HEK293 (cell line): ENCODE data around the gene NFAT5.

Experiments
- BCL11A ChIP-seq: fragments of 450-650 bp; formaldehyde crosslinking; IDR thresholded peaks from 2 replicates; pipeline ENCODE4 v1.5.1; 2016; ENCODE audit warnings: low read depth, missing biosample characterization, missing genetic modification characterization
- GLIS2 ChIP-seq: fragments of 450-650 bp; formaldehyde crosslinking; IDR thresholded peaks from 2 replicates; pipeline ENCODE4 v1.5.1; 2016; ENCODE audit warnings: missing biosample characterization, missing genetic modification characterization
- ZBTB8A ChIP-seq: fragments of 450-650 bp; formaldehyde crosslinking; IDR thresholded peaks from 2 replicates; pipeline ENCODE4 v1.5.1; 2016; ENCODE audit warnings: missing biosample characterization, missing genetic modification characterization
- ZNF10 ChIP-seq: fragments of 450-650 bp; formaldehyde crosslinking; IDR thresholded peaks from 2 replicates; pipeline ENCODE4 v1.5.1; 2017; ENCODE audit warnings: missing biosample characterization, missing genetic modification characterization
- ZNF155 ChIP-seq: fragments of 450-650 bp; formaldehyde crosslinking; IDR thresholded peaks from 2 replicates; pipeline ENCODE4 v1.5.1; 2016; ENCODE audit warnings: missing biosample characterization, missing genetic modification characterization
- ZNF221 ChIP-seq: fragments of 450-650 bp; formaldehyde crosslinking; IDR thresholded peaks from 2 replicates; pipeline ENCODE4 v1.5.1; 2017; ENCODE audit warnings: missing biosample characterization, missing genetic modification characterization, borderline replicate concordance
- ZNF23 ChIP-seq: fragments of 450-650 bp; formaldehyde crosslinking; IDR thresholded peaks from 2 replicates; pipeline ENCODE4 v1.5.1; 2016; ENCODE audit warnings: missing biosample characterization, missing genetic modification characterization, borderline replicate concordance
- ZNF324 ChIP-seq: fragments of 450-650 bp; formaldehyde crosslinking; IDR thresholded peaks from 2 replicates; pipeline ENCODE4 v1.5.1; 2016; ENCODE audit warnings: missing biosample characterization, missing genetic modification characterization
- ZNF394 ChIP-seq: fragments of 450-650 bp; formaldehyde crosslinking; IDR thresholded peaks from 2 replicates; pipeline ENCODE4 v1.5.1; 2016; ENCODE audit warnings: missing biosample characterization, missing genetic modification characterization, mild to moderate bottlenecking, moderate library complexity, borderline replicate concordance
- ZNF473 ChIP-seq: fragments of 450-650 bp; formaldehyde crosslinking; IDR thresholded peaks from 2 replicates; pipeline ENCODE4 v1.5.1; 2017; ENCODE audit warnings: missing biosample characterization, missing genetic modification characterization
- ZNF747 ChIP-seq: fragments of 450-650 bp; formaldehyde crosslinking; IDR thresholded peaks from 2 replicates; pipeline ENCODE4 v1.5.1; 2016; ENCODE audit warnings: missing biosample characterization, missing genetic modification characterization
- TF ChIP-seq, protein P1 (sequence below): fragments of 450-650 bp; formaldehyde crosslinking; IDR thresholded peaks from 2 replicates; pipeline ENCODE4 v1.5.1; 2016; ENCODE audit warnings: missing biosample characterization, missing genetic modification characterization
- TF ChIP-seq, protein P2 (sequence below): fragments of 450-650 bp; formaldehyde crosslinking; IDR thresholded peaks from 2 replicates; pipeline ENCODE4 v1.5.1; 2017; ENCODE audit warnings: missing biosample characterization, mild to moderate bottlenecking, missing genetic modification characterization, moderate library complexity

- TF ChIP-seq BCL11A (tag by site-specific recombination) (no peak), ZNF23 (tag by site-specific recombination) (no peak), ZNF155 (tag by site-specific recombination) (no peak), ZBTB8A (no peak), ZNF394 (no peak), ZNF473 (tag by site-specific recombination) (no peak), ZNF10 (tag by site-specific recombination) (no peak), ZNF747 (no peak), GLIS2 (tag by site-specific recombination) (no peak), ZNF324 (tag by site-specific recombination) (no peak), ZNF221 (tag by site-specific recombination) (no peak)
- TF ChIP-seq, protein P1, sequence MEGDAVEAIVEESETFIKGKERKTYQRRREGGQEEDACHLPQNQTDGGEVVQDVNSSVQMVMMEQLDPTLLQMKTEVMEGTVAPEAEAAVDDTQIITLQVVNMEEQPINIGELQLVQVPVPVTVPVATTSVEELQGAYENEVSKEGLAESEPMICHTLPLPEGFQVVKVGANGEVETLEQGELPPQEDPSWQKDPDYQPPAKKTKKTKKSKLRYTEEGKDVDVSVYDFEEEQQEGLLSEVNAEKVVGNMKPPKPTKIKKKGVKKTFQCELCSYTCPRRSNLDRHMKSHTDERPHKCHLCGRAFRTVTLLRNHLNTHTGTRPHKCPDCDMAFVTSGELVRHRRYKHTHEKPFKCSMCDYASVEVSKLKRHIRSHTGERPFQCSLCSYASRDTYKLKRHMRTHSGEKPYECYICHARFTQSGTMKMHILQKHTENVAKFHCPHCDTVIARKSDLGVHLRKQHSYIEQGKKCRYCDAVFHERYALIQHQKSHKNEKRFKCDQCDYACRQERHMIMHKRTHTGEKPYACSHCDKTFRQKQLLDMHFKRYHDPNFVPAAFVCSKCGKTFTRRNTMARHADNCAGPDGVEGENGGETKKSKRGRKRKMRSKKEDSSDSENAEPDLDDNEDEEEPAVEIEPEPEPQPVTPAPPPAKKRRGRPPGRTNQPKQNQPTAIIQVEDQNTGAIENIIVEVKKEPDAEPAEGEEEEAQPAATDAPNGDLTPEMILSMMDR (tag by site-specific recombination) = no peak
- TF ChIP-seq, protein P2, sequence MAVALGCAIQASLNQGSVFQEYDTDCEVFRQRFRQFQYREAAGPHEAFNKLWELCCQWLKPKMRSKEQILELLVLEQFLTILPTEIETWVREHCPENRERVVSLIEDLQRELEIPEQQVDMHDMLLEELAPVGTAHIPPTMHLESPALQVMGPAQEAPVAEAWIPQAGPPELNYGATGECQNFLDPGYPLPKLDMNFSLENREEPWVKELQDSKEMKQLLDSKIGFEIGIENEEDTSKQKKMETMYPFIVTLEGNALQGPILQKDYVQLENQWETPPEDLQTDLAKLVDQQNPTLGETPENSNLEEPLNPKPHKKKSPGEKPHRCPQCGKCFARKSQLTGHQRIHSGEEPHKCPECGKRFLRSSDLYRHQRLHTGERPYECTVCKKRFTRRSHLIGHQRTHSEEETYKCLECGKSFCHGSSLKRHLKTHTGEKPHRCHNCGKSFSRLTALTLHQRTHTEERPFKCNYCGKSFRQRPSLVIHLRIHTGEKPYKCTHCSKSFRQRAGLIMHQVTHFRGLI (tag by site-specific recombination) = no peak
Observed at GRCh38 chr16:69589434-69590269, 23.9 kb downstream of the NFAT5 start.
